ENCODE measurements around the gene HMCN1. TPM values are rescaled to one million over a fixed set of nuclear protein-coding genes. Genes with fewer than 3 reads are reported as not detected.

The HMCN1 gene
- polyA plus RNA-seq, 1 donor from 2014 or later: 0.66 TPM

GRCh38 chr1:186228749-186229148, 494.6 kb downstream of the HMCN1 start:
- no peak overlapping the region for H3K27ac ChIP-seq (ENCODE audit: low read length)
- no peaks in the 10 kb centered on the region for H3K27me3 ChIP-seq (ENCODE audit: insufficient read depth, low read depth, low read length)
- no peak overlapping the region for H2AFZ ChIP-seq (ENCODE audit: low read depth, low read length)
- TF ChIP-seq EP300 (conservative IDR thresholded peaks at IDR 0.05; ENCODE audit: poor library complexity, severe bottlenecking) (no peak), POLR2AphosphoS5 (IDR thresholded peaks at IDR 0.05) (no peak), REST (IDR thresholded peaks at IDR 0.05; ENCODE audit: borderline replicate concordance) (no peak), MXI1 (conservative IDR thresholded peaks at IDR 0.05; ENCODE audit: poor library complexity, severe bottlenecking) (no peak), TAF1 (IDR thresholded peaks at IDR 0.05; ENCODE audit: low read depth) (no peak)
- TF ChIP-seq, protein P1, sequence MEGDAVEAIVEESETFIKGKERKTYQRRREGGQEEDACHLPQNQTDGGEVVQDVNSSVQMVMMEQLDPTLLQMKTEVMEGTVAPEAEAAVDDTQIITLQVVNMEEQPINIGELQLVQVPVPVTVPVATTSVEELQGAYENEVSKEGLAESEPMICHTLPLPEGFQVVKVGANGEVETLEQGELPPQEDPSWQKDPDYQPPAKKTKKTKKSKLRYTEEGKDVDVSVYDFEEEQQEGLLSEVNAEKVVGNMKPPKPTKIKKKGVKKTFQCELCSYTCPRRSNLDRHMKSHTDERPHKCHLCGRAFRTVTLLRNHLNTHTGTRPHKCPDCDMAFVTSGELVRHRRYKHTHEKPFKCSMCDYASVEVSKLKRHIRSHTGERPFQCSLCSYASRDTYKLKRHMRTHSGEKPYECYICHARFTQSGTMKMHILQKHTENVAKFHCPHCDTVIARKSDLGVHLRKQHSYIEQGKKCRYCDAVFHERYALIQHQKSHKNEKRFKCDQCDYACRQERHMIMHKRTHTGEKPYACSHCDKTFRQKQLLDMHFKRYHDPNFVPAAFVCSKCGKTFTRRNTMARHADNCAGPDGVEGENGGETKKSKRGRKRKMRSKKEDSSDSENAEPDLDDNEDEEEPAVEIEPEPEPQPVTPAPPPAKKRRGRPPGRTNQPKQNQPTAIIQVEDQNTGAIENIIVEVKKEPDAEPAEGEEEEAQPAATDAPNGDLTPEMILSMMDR (IDR thresholded peaks at IDR 0.05; ENCODE audit: poor library complexity, severe bottlenecking): no peak
- H3K4me3 ChIP-seq (ENCODE audit: low read length): no peak overlapping the region
- no peak overlapping the region for H3K9ac ChIP-seq (ENCODE audit: low read length)
- H3K79me2 ChIP-seq (replicated peaks; ENCODE audit: insufficient read depth, low read length): no peaks in the 10 kb centered on the region
- H4K20me1 ChIP-seq (ENCODE audit: insufficient read depth): no peaks in the 10 kb centered on the region
- H3K9me3 ChIP-seq (ENCODE audit: low read length): no peaks in the 10 kb centered on the region
- no peak overlapping the region for H3K4me2 ChIP-seq (ENCODE audit: low read length)
- no peaks in the 10 kb centered on the region for H3F3A ChIP-seq (ENCODE audit: insufficient read depth, low read length, poor library complexity, severe bottlenecking)
- no peaks in the 10 kb centered on the region for H3K36me3 ChIP-seq (ENCODE audit: insufficient read depth, low read length)
- H3K9me2 ChIP-seq (ENCODE audit: insufficient read depth, low read length): no peaks in the 10 kb centered on the region

DNA sequence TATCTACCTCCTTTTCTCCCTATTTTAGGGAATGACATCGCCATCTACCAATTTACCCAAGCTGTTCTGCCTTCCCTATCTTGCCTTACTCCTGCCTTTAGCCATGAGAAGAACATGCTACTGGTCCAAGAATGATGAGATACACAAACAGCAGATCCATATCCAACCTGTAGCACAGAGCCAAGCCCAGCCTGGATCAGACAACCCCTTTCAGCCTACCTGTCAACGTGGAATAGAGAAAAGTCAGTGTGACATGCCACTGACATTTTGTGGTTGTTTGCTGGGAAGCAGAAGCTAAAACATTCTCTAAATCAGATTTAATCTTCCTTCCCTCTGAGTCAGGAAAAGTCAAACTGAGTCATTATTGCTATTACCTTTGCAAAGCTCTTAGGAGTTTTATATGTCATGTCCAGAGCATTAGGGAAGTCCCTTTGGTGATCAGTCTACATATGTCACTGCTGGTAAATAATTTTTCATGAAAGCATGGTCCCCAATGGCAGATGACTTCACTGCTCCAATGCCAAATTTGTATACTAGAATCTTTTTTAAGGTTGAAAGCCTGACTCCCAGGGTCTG, 497.8 kb downstream of the HMCN1 start:
- Histone ChIP-seq H3K36me3 (ENCODE audit: insufficient read depth, low read length) (no peaks in the 10 kb centered on the region), H4K20me1 (ENCODE audit: insufficient read depth) (no peaks in the 10 kb centered on the region), H3K9ac (ENCODE audit: low read length) (no peak overlapping the region), H3K9me2 (ENCODE audit: insufficient read depth, low read length) (no peaks in the 10 kb centered on the region), H3K4me3 (ENCODE audit: low read length) (no peak overlapping the region), H3K27ac (ENCODE audit: low read length) (no peak overlapping the region), H3K79me2 (replicated peaks; ENCODE audit: insufficient read depth, low read length) (no peaks in the 10 kb centered on the region), H3K27me3 (ENCODE audit: insufficient read depth, low read depth, low read length) (no peaks in the 10 kb centered on the region), H2AFZ (ENCODE audit: low read depth, low read length) (no peak overlapping the region), H3F3A (ENCODE audit: insufficient read depth, low read length, poor library complexity, severe bottlenecking) (no peaks in the 10 kb centered on the region), H3K9me3 (ENCODE audit: low read length) (no peaks in the 10 kb centered on the region), H3K4me2 (ENCODE audit: low read length) (no peak overlapping the region)
- TF ChIP-seq SMC3 (conservative IDR thresholded peaks at IDR 0.05; ENCODE audit: poor library complexity): no peak
- TF ChIP-seq, protein P1 (IDR thresholded peaks at IDR 0.05; ENCODE audit: poor library complexity, severe bottlenecking): no peak
- no peak for TF ChIP-seq EZH2 (IDR thresholded peaks at IDR 0.05; ENCODE audit: borderline replicate concordance, insufficient read depth, low read length, poor library complexity, severe bottlenecking)
- TF ChIP-seq RAD21 (conservative IDR thresholded peaks at IDR 0.05): no peak
- no peak for TF ChIP-seq TAF1 (IDR thresholded peaks at IDR 0.05; ENCODE audit: low read depth)
- no peak for TF ChIP-seq POLR2AphosphoS5 (IDR thresholded peaks at IDR 0.05)
- TF ChIP-seq REST (IDR thresholded peaks at IDR 0.05; ENCODE audit: borderline replicate concordance): no peak
- TF ChIP-seq MXI1 (conservative IDR thresholded peaks at IDR 0.05; ENCODE audit: poor library complexity, severe bottlenecking): no peak
- TF ChIP-seq EP300 (conservative IDR thresholded peaks at IDR 0.05; ENCODE audit: poor library complexity, severe bottlenecking): no peak
